SK-N-SH (cell line): ENCODE data around the gene PCSK6. TPM values are rescaled to one million over a fixed set of nuclear protein-coding genes. Genes with fewer than 3 reads are reported as not detected.
"Not testable (repeated sequence)": the region's sequence is repeated elsewhere in the genome, so short reads cannot be mapped to it uniquely, and the experiment has no call there.

Source experiments
- CTCF ChIA-PET: fragments of 300-600, 350-600 bp; formaldehyde crosslinking; extraction: SDS; loops from one replicate; lab custom pipeline; 2021; lab: Yijun Ruan, JAX
- POLR2A ChIA-PET: fragments of 350-600 bp; sonication (Branson Sonifier 250); formaldehyde crosslinking; extraction: SDS; loops from one replicate; lab custom pipeline; 2020; ENCODE audit warnings: antibody characterized with exemption, inconsistent platforms; lab: Yijun Ruan, JAX
- DNase-seq: peaks from one replicate; pipeline ENCODE4 v3.0.0; 2012
- H2AFZ ChIP-seq: fragments of 200-600 bp; sonication (generic); 2 replicates; pipeline ENCODE4 v1.8.1; 2016; ENCODE audit warnings: antibody characterized with exemption, mild to moderate bottlenecking, low read depth
- H3F3A ChIP-seq: fragments of 200-600 bp; sonication (generic); replicated peaks from 2 replicates; pipeline ENCODE3; 2016; ENCODE audit warnings: antibody characterized with exemption, mild to moderate bottlenecking; ENCODE audit not compliant: insufficient read depth
- H3K27ac ChIP-seq, 2 experiments: fragments of 200-500 bp in 1 of 2; fragments of 200-600 bp in 1 of 2; sonication (Bioruptor generic) in 1 of 2; sonication (generic), shearing (Covaris generic) in 1 of 2; 2 replicates each; pipeline versions ENCODE4 v1.5.1 to v1.6.1; 2014 to 2016; ENCODE audit warnings: low read depth in 2 of 2, inconsistent platforms in 1 of 2, low read length in 1 of 2, mild to moderate bottlenecking in 1 of 2, mixed read lengths in 1 of 2
- H3K27me3 ChIP-seq: fragments of 200-600 bp; sonication (generic), shearing (Covaris generic); 2 replicates; pipeline ENCODE4 v1.6.1; 2016; ENCODE audit warnings: mixed run types; ENCODE audit not compliant: insufficient read depth
- H3K36me3 ChIP-seq, 2 experiments: fragments of 200-500 bp in 1 of 2; fragments of 200-600 bp in 1 of 2; sonication (Bioruptor generic) in 1 of 2; sonication (generic) in 1 of 2; replicated peaks in 1 of 2; 2 replicates each; pipeline versions ENCODE3 to v1.5.1; 2014 to 2016; ENCODE audit warnings: low read length in 1 of 2, mild to moderate bottlenecking in 1 of 2; ENCODE audit not compliant: insufficient read depth in 2 of 2, control insufficient read depth in 1 of 2
- H3K4me1 ChIP-seq, 2 experiments: fragments of 200-500 bp in 1 of 2; fragments of 200-600 bp in 1 of 2; sonication (Bioruptor generic) in 1 of 2; sonication (generic), shearing (Covaris generic) in 1 of 2; 2 replicates each; pipeline versions ENCODE4 v1.5.1 to v1.6.1; 2014 to 2016; ENCODE audit warnings: low read depth in 1 of 2, low read length in 1 of 2, mixed run types in 1 of 2; ENCODE audit not compliant: insufficient read depth in 2 of 2, control insufficient read depth in 1 of 2
- H3K4me2 ChIP-seq: fragments of 200-600 bp; sonication (generic), shearing (Covaris generic); 2 replicates; pipeline ENCODE4 v1.6.1; 2017; ENCODE audit warnings: mixed run types
- H3K4me3 ChIP-seq, 2 experiments: fragments of 200-500 bp in 1 of 2; fragments of 200-600 bp in 1 of 2; sonication (Bioruptor generic) in 1 of 2; sonication (generic), shearing (Covaris generic) in 1 of 2; 2 replicates each; pipeline versions ENCODE4 v1.5.1 to v1.8.1; 2014 to 2016; ENCODE audit warnings: low read depth in 2 of 2, inconsistent platforms in 1 of 2, low read length in 1 of 2, mild to moderate bottlenecking in 1 of 2, mixed read lengths in 1 of 2, moderate library complexity in 1 of 2
- H3K79me2 ChIP-seq: fragments of 200-600 bp; sonication (generic); 2 replicates; pipeline ENCODE4 v1.8.1; 2017; ENCODE audit warnings: mild to moderate bottlenecking; ENCODE audit not compliant: insufficient read depth
- H3K9ac ChIP-seq: fragments of 200-600 bp; sonication (generic); 2 replicates; pipeline ENCODE4 v1.6.1; 2017; ENCODE audit warnings: mixed run types
- H3K9me2 ChIP-seq: fragments of 200-600 bp; sonication (generic); 2 replicates; pipeline ENCODE4 v1.6.1; 2017; ENCODE audit warnings: mixed run types
- H3K9me3 ChIP-seq: fragments of 200-600 bp; sonication (generic); 2 replicates; pipeline ENCODE4 v1.6.1; 2017; ENCODE audit warnings: mixed run types, mild to moderate bottlenecking, moderate library complexity
- H4K20me1 ChIP-seq: fragments of 200-600 bp; sonication (generic); 2 replicates; pipeline ENCODE4 v1.6.1; 2017; ENCODE audit warnings: mild to moderate bottlenecking, mixed run types; ENCODE audit not compliant: insufficient read depth
- EP300 ChIP-seq, 2 experiments: IDR thresholded peaks; 2 replicates each; pipeline versions ENCODE4 v1.4.0 to v1.6.1; 2012; ENCODE audit warnings: borderline replicate concordance in 1 of 2, low read depth in 1 of 2, low read length in 1 of 2
- FOSL2 ChIP-seq: IDR thresholded peaks from 2 replicates; pipeline ENCODE4 v1.4.0; 2012; ENCODE audit warnings: low read depth, mild to moderate bottlenecking, moderate library complexity, borderline replicate concordance
- FOXJ3 ChIP-seq: sonication (generic); formaldehyde crosslinking; IDR thresholded peaks from 2 replicates; pipeline ENCODE4 v1.5.1; 2020; ENCODE audit warnings: mild to moderate bottlenecking, missing genetic modification reagents
- GATA2 ChIP-seq: sonication (generic); formaldehyde crosslinking; IDR thresholded peaks from 2 replicates; pipeline ENCODE4 v1.5.0; 2020; ENCODE audit warnings: mild to moderate bottlenecking, missing genetic modification reagents
- JUND ChIP-seq: IDR thresholded peaks from 2 replicates; pipeline ENCODE4 v1.4.0; 2012
- MAX ChIP-seq: IDR thresholded peaks from 2 replicates; pipeline ENCODE4 v1.4.0; 2012; ENCODE audit warnings: low read depth
- MXI1 ChIP-seq: IDR thresholded peaks from 2 replicates; pipeline ENCODE4 v1.6.1; 2012; ENCODE audit warnings: mild to moderate bottlenecking, low read depth, low read length, improper control_type of control experiment
- NFIC ChIP-seq: IDR thresholded peaks from 2 replicates; pipeline ENCODE4 v1.4.0; 2012; ENCODE audit warnings: borderline replicate concordance
- RFX5 ChIP-seq: IDR thresholded peaks from 2 replicates; pipeline ENCODE4 v1.6.1; 2012; ENCODE audit warnings: mild to moderate bottlenecking, improper control_type of control experiment, low read length
- TCF12 ChIP-seq: IDR thresholded peaks from 2 replicates; pipeline ENCODE4 v1.4.0; 2012
- TEAD4 ChIP-seq: IDR thresholded peaks from 2 replicates; pipeline ENCODE4 v1.4.0; 2012; ENCODE audit warnings: mild to moderate bottlenecking, borderline replicate concordance; ENCODE audit not compliant: insufficient read depth
- YY1 ChIP-seq: IDR thresholded peaks from 2 replicates; pipeline ENCODE4 v1.4.0; 2012; ENCODE audit warnings: low read depth, mild to moderate bottlenecking
- WGBS: methylation state at CpG from one replicate; pipeline ENCODE4 v1.1.6; 2017; ENCODE audit warnings: low lambda C conversion rate; 5-methylcytosine and 5-hydroxymethylcytosine counted together
- polyA plus RNA-seq, 3 experiments: library from polyadenylated mRNA; depleted of rRNA; stranded (reverse); fragments of >200 nt; gene quantifications; 2 replicates each; pipeline ENCODE4 v1.2.3, GENCODE V29; 2012
- TF ChIP-seq, protein P1 (sequence below): fragments of 200-600 bp; sonication (generic); IDR thresholded peaks from 2 replicates; pipeline ENCODE4 v1.6.1; 2017; ENCODE audit warnings: antibody characterized with exemption, mild to moderate bottlenecking, moderate library complexity
- TF ChIP-seq, protein P2 (sequence below): IDR thresholded peaks from 2 replicates; pipeline ENCODE4; 2012
- TF ChIP-seq, protein P3 (sequence below): fragments of 150-350 bp; IDR thresholded peaks from 2 replicates; pipeline ENCODE4 v1.6.1; 2016; ENCODE audit warnings: mild to moderate bottlenecking, low read depth, low read length

The PCSK6 gene
- polyA plus RNA-seq, 1 of the 3 experiments (the other 2 are of a cell fraction) = 0.03 TPM

DNA sequence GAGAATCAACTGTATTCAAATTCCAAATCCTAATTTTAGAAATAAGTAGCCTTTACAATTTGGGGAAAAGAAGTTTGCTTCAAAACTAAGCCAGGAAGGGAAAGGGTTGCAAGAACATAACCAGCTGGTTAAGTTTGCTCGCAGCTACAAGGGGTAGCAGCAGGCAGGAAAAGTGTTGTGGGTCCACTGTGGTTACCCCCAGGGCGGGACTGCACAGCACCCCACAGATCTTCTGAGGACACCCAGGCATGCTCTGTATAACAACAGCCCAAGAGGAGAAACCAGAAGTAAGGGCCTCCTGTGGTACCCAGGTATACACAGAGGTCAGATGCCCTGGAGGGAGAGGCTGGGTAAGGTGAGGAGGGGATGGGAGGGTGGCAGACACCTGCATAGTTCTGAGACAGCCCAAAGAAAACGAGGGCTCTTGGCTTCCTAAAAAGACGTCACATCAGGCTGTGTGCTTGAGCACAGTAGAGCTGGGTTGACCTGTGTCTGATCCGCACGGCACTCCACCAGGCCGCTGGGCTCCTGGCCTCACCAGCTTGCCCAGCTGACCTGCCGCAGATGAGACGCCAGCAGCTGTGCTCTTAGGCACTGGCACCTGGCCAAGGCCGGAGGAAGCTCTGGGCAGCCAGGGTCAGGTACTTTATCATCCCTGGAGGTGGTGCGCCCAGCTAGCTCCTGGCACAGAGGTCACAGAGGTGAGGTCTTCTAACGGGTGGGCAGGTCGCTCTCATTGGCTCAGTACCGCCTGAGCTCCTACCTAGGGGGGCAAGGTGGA lies 112.7 kb downstream of the PCSK6 start (continued):
- TF ChIP-seq MAX = no peak
- TF ChIP-seq JUND = no peak
- TF ChIP-seq FOSL2 = no peak

DNA sequence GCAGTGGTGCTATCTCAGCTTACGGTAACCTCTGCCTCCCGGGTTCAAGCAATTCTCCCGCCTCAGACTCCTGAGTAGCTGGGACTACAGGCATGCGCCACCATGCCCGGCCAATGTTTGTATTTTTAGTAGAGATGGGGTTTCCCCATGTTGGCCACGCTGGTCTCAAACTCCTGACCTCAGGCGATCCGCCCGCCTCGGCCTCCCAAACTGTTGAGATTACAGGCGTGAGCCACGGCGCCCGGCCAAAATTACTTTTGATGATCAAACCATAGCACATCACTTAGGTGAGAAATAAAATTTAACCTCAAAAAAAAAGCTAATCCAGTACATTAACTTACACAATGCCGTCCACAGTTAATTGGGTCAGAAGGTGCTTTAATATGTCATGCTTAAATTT lies 114.5 kb downstream of the PCSK6 start:
- H3F3A ChIP-seq, H3K27ac ChIP-seq, H3K36me3 ChIP-seq, H3K79me2 ChIP-seq, H3K9me2 ChIP-seq, H3K4me3 ChIP-seq, H3K27me3 ChIP-seq, H3K9me3 ChIP-seq, H3K9ac ChIP-seq, H2AFZ ChIP-seq, DNase-seq, H3K4me2 ChIP-seq, H4K20me1 ChIP-seq, POLR2A ChIA-PET: not testable (repeated sequence)
- peaks cover 0 to 17% of the 10 kb centered on the region in 2 experiments; a peak in 1 of 4 replicates for H3K4me1 ChIP-seq
- 72% methylated on average over 15 of the region's 15 CpGs for WGBS
- CTCF ChIA-PET = interaction anchor here (0.6 kb wide), 1 partner anchor 173 kb away, joined by 3 read pairs; no protein-coding TSS in a partner anchor

DNA sequence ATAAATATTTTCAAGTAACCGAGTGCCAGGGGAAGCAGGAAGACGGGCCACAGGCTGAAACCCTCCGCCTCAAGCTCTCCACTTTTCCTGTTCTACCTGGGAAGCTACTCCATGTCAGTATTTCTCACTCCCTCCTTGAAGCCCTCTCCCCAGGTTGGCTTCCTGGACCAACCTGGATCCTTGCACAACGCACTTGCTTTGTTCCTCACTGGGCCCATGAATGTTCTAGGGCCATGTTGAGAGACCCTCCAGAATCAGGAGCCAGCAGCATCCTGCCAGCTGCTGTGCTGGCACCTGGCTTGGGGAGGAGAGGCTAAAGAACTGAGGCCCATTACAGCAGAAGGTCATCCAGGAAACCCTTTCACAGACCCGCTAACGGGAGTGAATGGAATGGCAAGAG lies 115.2 kb downstream of the PCSK6 start:
- no peak overlapping the region for H3K4me2 ChIP-seq
- WGBS = 66% methylated on average over 6 of the region's 6 CpGs
- H3K36me3 ChIP-seq = no peaks in the 10 kb centered on the region
- H3K4me3 ChIP-seq = no peak overlapping the region
- H3F3A ChIP-seq = no peaks in the 10 kb centered on the region
- no peaks in the 10 kb centered on the region for H4K20me1 ChIP-seq
- H2AFZ ChIP-seq = no peak overlapping the region
- no peaks in the 10 kb centered on the region for H3K9me3 ChIP-seq
- H3K9me2 ChIP-seq = no peaks in the 10 kb centered on the region
- H3K4me1 ChIP-seq = peaks cover 0 to 18% of the 10 kb centered on the region in 2 experiments; a peak in 1 of 4 replicates
- H3K27ac ChIP-seq = no peak overlapping the region
- POLR2A ChIA-PET = no interaction called here
- CTCF ChIA-PET = no interaction called here
- no peaks in the 10 kb centered on the region for H3K79me2 ChIP-seq
- no peak overlapping the region for H3K9ac ChIP-seq
- no peak for DNase-seq
- TF ChIP-seq NFIC = no peak
- H3K27me3 ChIP-seq = no peaks in the 10 kb centered on the region

DNA sequence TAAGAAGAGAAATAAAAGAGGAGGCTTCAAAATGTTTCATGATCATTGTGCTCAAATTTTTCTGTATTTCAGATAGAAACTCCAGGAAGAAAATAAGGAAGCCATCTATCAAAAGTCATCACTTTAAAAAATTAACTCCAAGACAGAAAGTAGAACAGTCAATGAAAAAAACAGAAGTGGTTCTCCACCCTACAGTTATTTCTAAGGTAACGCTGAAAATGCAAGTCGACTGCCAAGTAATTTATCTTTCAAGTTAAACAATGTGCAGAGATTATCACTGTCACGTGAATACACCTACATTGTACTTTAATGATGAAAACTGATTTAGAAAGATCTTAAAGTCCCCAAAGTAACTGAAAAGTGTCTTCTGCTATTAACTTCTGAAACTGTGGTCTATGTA lies 115.9 kb downstream of the PCSK6 start:
- POLR2A ChIA-PET = no interaction called here

More for the DNA sequence above, 115.9 kb downstream of the PCSK6 start:
- Histone ChIP-seq H3K79me2 (no peaks in the 10 kb centered on the region), H3K9ac (no peak overlapping the region), H3K9me2 (no peaks in the 10 kb centered on the region), H3K27ac (no peak overlapping the region), H3K9me3 (no peaks in the 10 kb centered on the region), H3K36me3 (no peaks in the 10 kb centered on the region), H2AFZ (no peak overlapping the region), H3F3A (no peaks in the 10 kb centered on the region), H3K4me3 (no peak overlapping the region), H3K27me3 (no peaks in the 10 kb centered on the region), H4K20me1 (no peaks in the 10 kb centered on the region), H3K4me2 (no peak overlapping the region), H3K4me1 (peaks cover 0 to 21% of the 10 kb centered on the region in 2 experiments; a peak in 1 of 4 replicates)
- CTCF ChIA-PET = no interaction called here
- no peak for DNase-seq
- no peak for TF ChIP-seq NFIC
- TF ChIP-seq TCF12 = no peak
- no peak for TF ChIP-seq FOXJ3
- no peak for TF ChIP-seq TEAD4
- TF ChIP-seq GATA2 (CRISPR knock-in tag) = no peak
- TF ChIP-seq, protein P1, sequence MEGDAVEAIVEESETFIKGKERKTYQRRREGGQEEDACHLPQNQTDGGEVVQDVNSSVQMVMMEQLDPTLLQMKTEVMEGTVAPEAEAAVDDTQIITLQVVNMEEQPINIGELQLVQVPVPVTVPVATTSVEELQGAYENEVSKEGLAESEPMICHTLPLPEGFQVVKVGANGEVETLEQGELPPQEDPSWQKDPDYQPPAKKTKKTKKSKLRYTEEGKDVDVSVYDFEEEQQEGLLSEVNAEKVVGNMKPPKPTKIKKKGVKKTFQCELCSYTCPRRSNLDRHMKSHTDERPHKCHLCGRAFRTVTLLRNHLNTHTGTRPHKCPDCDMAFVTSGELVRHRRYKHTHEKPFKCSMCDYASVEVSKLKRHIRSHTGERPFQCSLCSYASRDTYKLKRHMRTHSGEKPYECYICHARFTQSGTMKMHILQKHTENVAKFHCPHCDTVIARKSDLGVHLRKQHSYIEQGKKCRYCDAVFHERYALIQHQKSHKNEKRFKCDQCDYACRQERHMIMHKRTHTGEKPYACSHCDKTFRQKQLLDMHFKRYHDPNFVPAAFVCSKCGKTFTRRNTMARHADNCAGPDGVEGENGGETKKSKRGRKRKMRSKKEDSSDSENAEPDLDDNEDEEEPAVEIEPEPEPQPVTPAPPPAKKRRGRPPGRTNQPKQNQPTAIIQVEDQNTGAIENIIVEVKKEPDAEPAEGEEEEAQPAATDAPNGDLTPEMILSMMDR = no peak
- TF ChIP-seq YY1 = no peak
- TF ChIP-seq, protein P2, sequence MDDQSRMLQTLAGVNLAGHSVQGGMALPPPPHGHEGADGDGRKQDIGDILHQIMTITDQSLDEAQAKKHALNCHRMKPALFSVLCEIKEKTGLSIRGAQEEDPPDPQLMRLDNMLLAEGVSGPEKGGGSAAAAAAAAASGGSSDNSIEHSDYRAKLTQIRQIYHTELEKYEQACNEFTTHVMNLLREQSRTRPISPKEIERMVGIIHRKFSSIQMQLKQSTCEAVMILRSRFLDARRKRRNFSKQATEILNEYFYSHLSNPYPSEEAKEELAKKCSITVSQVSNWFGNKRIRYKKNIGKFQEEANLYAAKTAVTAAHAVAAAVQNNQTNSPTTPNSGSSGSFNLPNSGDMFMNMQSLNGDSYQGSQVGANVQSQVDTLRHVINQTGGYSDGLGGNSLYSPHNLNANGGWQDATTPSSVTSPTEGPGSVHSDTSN = no peak
- TF ChIP-seq RFX5 = no peak
- no peak for TF ChIP-seq EP300 (IDR thresholded peaks at IDR 0.05; ENCODE audit: borderline replicate concordance in 1 of 2, low read depth in 1 of 2, low read length in 1 of 2)
- TF ChIP-seq MXI1 = no peak
- TF ChIP-seq, protein P3, sequence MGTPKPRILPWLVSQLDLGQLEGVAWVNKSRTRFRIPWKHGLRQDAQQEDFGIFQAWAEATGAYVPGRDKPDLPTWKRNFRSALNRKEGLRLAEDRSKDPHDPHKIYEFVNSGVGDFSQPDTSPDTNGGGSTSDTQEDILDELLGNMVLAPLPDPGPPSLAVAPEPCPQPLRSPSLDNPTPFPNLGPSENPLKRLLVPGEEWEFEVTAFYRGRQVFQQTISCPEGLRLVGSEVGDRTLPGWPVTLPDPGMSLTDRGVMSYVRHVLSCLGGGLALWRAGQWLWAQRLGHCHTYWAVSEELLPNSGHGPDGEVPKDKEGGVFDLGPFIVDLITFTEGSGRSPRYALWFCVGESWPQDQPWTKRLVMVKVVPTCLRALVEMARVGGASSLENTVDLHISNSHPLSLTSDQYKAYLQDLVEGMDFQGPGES = no peak
- no peak for TF ChIP-seq FOSL2
- 41% methylated on average over 3 of the region's 3 CpGs for WGBS
